K562 treated with DMSO at 1 percent for 24 hours (cell line): ENCODE measurements around the gene DBX1. TPM values are rescaled to one million over a fixed set of nuclear protein-coding genes. Genes with fewer than 3 reads are reported as not detected.

Experiments used
- total RNA-seq: library from RNA; unstranded; fragments of 300-600 nt; gene quantifications from 2 replicates; pipeline ENCODE4 v1.2.3, GENCODE V29; 2022; ENCODE audit warnings: low read depth; ENCODE audit not compliant: insufficient read depth

The DBX1 gene
- total RNA-seq, result not detected in 2 replicates

GRCh38 chr11:20160425-20161229, at the start of gene DBX1:
Gene DBX1, minus strand, starts transcription at chr11:20160475. Its CDS starts 151 bp downstream, at chr11:20160324.

Other genes with a start within 250 kb of the DBX1 start
- gene HTATIP2, start 203.2 kb upstream of the DBX1 start, total RNA-seq, result 74.3 and 83.3 TPM in 2 replicates
- gene PRMT3, start 227.2 kb upstream of the DBX1 start, total RNA-seq, result 13.9 and 14.9 TPM in 2 replicates